ENCODE results near the gene MBLAC1. TPM values are rescaled to one million over a fixed set of nuclear protein-coding genes. Genes with fewer than 3 reads are reported as not detected.
A peak's percentile ranks its signal among the peaks of the same experiment; 100 is the strongest.

Gene MBLAC1
- total RNA-seq, 1 donor from 2014 or later, result 2.3 TPM

DNA sequence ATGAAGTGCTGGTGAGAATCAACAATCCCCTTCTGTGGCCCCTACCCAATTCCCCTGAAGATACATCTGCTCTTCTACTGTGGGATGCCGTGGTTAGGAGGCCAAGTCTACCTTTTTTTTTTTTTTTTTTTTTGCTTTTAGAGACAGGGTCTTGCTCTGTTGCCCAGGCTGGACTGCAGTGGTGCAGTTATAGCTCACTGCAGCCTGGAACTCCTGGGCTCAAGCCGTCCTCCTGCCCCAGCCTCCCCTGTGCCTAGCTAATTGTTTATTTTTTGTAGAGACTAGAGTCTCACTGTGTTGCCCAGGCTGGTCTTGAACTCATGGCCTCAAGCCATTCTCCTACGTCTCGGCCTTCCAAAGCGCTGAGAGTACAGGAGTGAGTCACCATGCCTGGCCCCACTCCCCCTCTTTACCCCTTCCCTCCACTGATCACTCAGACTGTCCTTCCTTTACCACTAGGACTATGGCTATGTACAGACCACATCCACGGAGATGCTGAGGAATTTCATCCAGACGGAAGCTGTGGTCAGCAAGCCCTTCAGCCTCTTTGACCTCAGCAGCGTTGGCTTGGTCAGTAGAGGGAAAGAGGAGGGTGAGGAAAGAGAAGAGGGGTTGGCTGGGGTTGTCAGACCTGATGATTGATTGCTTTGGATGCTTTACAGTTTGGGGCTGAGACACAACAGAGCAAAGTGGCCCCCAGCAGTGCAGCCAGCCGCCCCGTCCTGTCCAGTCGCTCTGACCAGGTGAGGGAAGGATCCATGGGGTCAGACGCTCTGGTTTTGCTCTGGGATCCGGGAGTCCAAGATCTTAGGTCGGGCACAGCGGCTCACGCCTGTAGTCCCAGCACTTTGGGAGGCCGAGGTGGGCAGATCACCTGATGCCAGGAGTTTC lies 23.6 kb upstream of the MBLAC1 start:
- DNase-seq (ENCODE audit: extremely low spot score, unreplicated experiment), result no peak
- Mint-ChIP-seq H3K27me3 (ENCODE audit: unreplicated experiment) (no peaks in the 10 kb centered on the region), H3K4me1 (ENCODE audit: unreplicated experiment) (peaks cover 29% of the 10 kb centered on the region), H3K9me3 (ENCODE audit: unreplicated experiment) (no peaks in the 10 kb centered on the region), H3K27ac (ENCODE audit: unreplicated experiment) (peak overlapping the region; percentile 98), H3K4me3 (ENCODE audit: unreplicated experiment) (peak overlapping the region; percentile 91), H3K36me3 (ENCODE audit: unreplicated experiment) (peaks cover 30% of the 10 kb centered on the region)
- TF ChIP-seq, protein P1, sequence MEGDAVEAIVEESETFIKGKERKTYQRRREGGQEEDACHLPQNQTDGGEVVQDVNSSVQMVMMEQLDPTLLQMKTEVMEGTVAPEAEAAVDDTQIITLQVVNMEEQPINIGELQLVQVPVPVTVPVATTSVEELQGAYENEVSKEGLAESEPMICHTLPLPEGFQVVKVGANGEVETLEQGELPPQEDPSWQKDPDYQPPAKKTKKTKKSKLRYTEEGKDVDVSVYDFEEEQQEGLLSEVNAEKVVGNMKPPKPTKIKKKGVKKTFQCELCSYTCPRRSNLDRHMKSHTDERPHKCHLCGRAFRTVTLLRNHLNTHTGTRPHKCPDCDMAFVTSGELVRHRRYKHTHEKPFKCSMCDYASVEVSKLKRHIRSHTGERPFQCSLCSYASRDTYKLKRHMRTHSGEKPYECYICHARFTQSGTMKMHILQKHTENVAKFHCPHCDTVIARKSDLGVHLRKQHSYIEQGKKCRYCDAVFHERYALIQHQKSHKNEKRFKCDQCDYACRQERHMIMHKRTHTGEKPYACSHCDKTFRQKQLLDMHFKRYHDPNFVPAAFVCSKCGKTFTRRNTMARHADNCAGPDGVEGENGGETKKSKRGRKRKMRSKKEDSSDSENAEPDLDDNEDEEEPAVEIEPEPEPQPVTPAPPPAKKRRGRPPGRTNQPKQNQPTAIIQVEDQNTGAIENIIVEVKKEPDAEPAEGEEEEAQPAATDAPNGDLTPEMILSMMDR (IDR thresholded peaks at IDR 0.05), result no peak

DNA sequence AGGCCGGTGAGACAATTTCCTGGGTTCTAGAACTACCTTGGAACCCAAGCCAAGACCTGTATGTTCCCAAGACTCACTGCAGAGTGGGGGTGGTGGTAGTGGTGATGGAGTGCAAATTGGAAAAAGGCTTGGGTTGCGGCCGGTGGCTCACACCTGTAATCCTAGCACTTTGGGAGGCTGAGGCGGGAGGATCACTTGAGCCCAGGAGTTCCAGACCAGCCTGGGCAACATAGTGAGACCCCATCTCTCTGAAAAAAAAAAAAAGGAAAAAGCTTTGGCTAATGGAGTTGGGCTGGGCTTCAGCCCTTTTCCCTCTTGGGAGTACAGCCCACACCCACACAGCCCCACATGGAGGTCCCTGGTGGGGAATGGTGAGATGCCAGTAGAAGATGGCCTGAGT lies 21.2 kb upstream of the MBLAC1 start:
- TF ChIP-seq, protein P1 (IDR thresholded peaks at IDR 0.05), result no peak
- no peak overlapping the region for H3K27ac Mint-ChIP-seq (ENCODE audit: unreplicated experiment)
- no peaks in the 10 kb centered on the region for H3K27me3 Mint-ChIP-seq (ENCODE audit: unreplicated experiment)
- H3K4me3 Mint-ChIP-seq (ENCODE audit: unreplicated experiment), result no peak overlapping the region
- no peaks in the 10 kb centered on the region for H3K9me3 Mint-ChIP-seq (ENCODE audit: unreplicated experiment)
- peaks cover 10% of the 10 kb centered on the region for H3K4me1 Mint-ChIP-seq (ENCODE audit: unreplicated experiment)
- DNase-seq (ENCODE audit: extremely low spot score, unreplicated experiment), result no peak
- peaks cover 19% of the 10 kb centered on the region for H3K36me3 Mint-ChIP-seq (ENCODE audit: unreplicated experiment)

DNA sequence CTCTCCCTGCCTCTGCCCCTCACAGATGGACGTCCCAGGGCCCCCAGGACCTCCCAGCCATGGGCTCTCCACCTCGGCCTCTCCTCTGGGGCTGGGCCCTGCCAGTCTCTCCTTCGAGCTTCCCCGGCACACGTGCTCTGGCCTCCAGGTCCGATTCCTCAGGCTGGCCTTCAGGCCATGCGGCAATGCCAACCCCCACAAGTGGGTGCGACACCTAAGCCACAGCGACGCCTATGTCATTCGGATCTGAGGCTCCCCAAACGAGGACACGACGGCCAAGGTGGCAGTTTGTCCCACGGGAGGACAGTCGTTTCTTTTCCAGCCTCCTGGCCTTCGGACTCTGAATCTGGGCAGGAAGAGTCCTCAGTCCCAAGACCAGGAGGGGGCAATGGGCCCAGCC lies 20.1 kb upstream of the MBLAC1 start:
- TF ChIP-seq, protein P1 (IDR thresholded peaks at IDR 0.05), result no peak
- H3K27ac Mint-ChIP-seq (ENCODE audit: unreplicated experiment), result no peak overlapping the region
- no peak overlapping the region for H3K4me3 Mint-ChIP-seq (ENCODE audit: unreplicated experiment)
- H3K4me1 Mint-ChIP-seq (ENCODE audit: unreplicated experiment), result peaks cover 10% of the 10 kb centered on the region
- no peaks in the 10 kb centered on the region for H3K9me3 Mint-ChIP-seq (ENCODE audit: unreplicated experiment)
- peaks cover 22% of the 10 kb centered on the region for H3K36me3 Mint-ChIP-seq (ENCODE audit: unreplicated experiment)
- H3K27me3 Mint-ChIP-seq (ENCODE audit: unreplicated experiment), result no peaks in the 10 kb centered on the region
- no peak for DNase-seq (ENCODE audit: extremely low spot score, unreplicated experiment)

DNA sequence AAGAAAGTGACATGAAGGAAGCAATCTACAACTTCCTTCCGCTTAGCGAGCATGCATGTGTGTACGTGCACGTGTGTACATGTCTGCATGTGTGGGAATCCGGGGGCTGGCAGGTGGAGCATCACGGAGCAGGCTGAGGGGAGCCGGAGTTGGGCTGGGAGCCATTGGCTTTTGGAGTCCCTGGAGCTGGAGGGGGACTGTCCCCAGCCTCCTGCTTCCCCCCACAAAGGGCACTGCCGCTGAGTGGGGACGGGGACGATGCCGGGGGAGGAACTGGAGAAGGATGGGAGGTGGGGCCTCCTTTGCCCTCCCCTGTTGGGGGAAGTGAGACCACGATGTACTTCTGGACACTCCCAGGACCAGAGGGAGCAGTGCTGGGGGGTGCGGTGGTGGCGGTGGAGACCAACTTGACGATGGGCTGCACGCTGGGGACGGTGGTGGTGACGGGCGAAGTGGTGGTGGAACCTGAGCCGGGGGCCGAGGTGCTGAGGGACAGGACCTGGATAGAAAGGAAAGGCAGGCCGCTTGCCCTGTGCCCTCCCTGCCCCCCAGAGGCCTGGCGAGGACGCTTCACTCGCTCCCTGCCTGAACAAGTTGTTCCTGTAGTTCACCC lies 19.5 kb upstream of the MBLAC1 start:
- Mint-ChIP-seq H3K27me3 (ENCODE audit: unreplicated experiment) (no peaks in the 10 kb centered on the region), H3K4me1 (ENCODE audit: unreplicated experiment) (peaks cover 10% of the 10 kb centered on the region), H3K9me3 (ENCODE audit: unreplicated experiment) (no peaks in the 10 kb centered on the region), H3K4me3 (ENCODE audit: unreplicated experiment) (no peak overlapping the region), H3K36me3 (ENCODE audit: unreplicated experiment) (peaks cover 22% of the 10 kb centered on the region), H3K27ac (ENCODE audit: unreplicated experiment) (no peak overlapping the region)
- no peak for DNase-seq (ENCODE audit: extremely low spot score, unreplicated experiment)
- TF ChIP-seq, protein P1 (IDR thresholded peaks at IDR 0.05), result no peak

GRCh38 chr7:100107890-100108289 lies 18.9 kb upstream of the MBLAC1 start:
- no peak overlapping the region for H3K4me3 Mint-ChIP-seq (ENCODE audit: unreplicated experiment)
- H3K27ac Mint-ChIP-seq (ENCODE audit: unreplicated experiment), result no peak overlapping the region
- H3K27me3 Mint-ChIP-seq (ENCODE audit: unreplicated experiment), result no peaks in the 10 kb centered on the region
- H3K9me3 Mint-ChIP-seq (ENCODE audit: unreplicated experiment), result no peaks in the 10 kb centered on the region
- peaks cover 5% of the 10 kb centered on the region for H3K4me1 Mint-ChIP-seq (ENCODE audit: unreplicated experiment)
- peaks cover 22% of the 10 kb centered on the region for H3K36me3 Mint-ChIP-seq (ENCODE audit: unreplicated experiment)
- TF ChIP-seq, protein P1 (IDR thresholded peaks at IDR 0.05), result no peak
- DNase-seq (ENCODE audit: extremely low spot score, unreplicated experiment), result no peak

Measured in osteocyte (in vitro differentiated cells).